NCI-H2029 treated with DMSO at 0.1 percent for 48 hours (cell line): ENCODE measurements around the gene ZNF266.

ENCODE experiments used
- DNase-seq: peaks from one replicate; lab custom pipeline; 2025; lab: John Stamatoyannopoulos, UW

ZNF266 gene

DNA sequence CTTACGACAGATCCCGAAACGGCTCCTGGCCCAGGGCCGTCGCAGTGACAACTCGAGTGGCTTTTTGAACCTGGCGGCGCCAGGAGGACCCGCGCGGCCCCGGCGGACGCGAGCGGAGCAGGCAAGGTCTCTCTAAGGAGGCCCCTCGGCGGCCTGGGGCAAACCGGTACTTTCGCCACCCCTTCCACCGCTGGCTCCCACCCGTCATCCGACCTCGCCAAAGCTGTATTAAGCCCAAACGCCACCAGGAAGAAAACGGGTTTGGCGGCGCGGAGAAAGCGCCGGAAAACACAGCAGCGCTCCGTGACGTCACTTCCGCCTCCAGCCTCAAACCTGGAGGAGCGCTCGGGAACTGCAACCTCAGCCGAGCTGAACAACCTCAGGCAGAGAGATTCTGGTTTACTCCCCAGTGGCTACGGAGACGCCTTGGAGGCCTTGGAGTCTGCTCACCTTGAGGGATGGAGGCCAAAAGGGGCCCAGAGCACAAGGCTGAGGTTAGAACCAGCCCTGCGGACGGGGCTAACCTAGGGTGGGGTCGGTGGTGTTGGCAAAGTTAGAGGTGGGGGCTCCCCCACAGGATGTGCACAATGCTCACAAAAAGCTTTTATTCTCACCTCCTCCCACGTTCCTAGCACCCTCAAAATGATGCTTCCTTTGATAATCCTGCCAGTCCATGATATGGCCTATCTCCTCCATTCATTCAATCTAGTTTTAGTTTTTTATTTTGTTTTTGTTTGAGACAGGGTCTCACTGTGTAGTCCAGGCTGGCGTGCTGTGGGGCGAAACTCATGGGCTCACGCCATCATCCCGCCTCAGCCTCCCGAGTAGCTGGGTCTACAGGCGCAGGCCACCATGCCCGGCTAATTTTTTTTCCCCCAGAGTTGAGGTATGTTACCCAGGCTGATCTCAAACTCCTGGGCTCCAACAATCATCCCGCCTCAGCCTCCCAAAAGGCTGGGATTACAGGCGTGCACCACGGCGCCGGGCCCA is at the start of gene ZNF266:
Gene ZNF266, minus strand, starts transcription at position 295 of the 990 bp plus-strand sequence. CDS start 15,484 bp downstream, outside the sequence.
- peak; percentile 70 for DNase-seq

DNA sequence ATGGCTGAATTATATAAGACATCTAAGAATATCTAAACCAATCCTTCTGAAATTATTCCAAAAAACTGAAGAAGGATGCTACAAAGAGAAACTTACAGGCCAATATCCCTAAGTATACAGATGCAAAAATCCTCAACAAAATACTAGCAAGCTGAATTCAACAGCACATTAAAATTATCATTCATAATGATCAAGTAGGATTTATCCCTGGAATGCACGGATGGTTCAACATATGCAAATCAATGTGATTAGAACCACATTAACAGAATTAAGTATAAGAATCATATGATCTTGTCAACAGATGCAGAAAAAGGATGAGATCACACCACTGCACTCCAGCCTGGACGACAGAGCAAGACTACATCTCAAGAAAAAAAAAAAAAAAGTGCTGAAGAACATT is 49.8 kb upstream of the ZNF266 start:
- DNase-seq, result no peak

DNA sequence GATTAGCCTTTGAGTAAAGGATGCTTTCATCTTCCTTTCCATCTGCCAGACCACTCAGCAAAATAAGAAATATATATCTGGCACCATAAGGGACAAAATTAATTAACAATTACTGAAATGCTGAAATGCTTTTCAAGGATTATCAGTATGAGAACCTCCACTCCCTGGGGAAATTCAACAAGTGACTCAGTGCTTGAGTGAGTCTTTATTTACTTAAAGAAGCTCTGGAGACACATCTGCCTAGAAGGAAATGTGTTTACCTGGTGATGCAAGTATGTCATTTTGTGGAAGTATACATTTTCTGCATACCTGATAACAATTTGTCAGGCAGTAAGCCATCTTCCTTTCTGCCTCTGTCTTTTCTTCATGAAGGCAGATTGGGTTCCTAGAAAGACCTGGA is 39.6 kb upstream of the ZNF266 start:
- no peak for DNase-seq

DNA sequence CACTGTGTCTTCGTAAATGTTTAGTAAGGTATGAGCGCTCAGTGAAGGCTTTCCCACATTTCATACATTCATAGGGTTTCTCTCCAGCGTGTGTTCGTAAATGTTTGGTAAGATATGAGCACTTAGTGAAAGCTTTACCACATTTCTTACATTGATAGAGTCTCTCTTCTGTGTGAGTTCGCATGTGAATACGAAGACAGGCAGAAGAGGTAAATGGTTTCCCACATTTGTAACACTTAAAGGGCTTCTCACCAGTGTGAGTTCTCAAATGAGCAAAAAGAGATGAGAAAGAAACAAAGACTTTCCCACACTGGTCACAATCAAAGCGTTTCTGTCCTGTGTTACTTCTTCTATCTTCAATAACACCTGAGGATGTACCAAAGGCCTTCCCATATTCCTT is 31.8 kb upstream of the ZNF266 start:
- DNase-seq, result no peak

DNA sequence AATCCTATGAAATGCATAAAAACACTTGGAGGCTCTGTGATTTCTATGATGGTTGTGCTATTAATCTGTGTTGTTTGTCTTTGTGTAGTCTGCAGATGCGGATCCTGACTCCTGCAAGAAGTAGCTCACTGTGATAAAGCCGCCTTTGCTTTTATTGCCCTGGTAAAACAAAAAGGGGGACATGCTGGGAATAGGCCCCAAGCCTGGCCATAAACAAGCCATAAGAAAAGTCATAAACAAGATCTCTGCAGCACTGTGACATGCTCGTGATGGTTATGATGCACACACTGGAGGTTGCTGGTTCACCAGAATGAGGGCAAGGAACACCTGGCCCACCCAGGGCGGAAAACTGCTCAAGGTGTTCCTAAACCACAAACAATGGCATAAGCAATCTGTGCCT is 26.6 kb upstream of the ZNF266 start:
- DNase-seq, result no peak

DNA sequence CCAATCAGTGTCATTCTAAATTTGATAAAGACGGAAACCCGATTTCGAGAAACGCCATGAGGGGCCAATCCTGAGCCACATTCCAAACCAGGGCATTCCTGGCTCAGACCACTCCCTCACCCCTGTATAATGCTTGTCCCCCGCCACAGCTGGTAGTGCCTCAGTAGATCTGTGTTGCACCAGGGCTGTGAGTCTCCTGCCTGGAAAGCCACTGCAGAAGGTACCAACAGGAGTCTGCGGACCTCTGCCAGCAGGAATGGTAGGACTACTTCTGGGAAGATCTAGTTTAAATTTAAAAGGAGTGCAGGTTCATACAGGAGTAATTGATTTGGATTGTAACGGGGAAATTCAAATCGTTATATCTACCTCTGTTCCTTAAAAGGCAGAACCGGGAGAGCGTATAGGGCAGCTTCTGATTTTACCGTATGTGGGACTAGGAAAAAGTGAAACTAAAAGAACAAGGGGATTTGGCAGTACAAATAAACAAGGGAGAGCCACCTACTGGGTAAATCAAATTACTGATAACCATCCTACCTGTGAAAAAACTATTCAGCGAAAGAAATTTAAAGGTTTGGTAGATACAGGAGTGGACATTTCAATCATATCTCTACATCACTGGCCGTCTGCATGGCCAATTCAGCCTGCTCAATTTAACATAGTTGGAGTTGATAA is 20.8 kb upstream of the ZNF266 start:
- no peak for DNase-seq

DNA sequence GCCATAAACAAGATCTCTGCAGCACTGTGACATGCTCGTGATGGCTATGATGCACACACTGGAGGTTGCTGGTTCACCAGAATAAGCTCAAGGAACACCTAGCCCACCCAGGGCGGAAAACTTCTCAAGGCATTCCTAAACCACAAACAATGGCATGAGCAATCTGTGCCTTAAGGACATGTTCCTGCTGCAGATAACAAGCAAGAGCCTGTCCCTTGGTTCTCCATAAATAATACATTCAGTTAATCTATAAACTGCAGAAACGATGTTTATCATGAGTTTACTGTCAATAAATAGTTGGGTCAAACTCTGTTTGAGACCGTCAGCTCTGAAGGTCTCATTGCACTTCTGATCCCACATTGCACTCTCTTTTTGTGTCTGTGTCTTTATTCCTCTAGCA is 18.6 kb upstream of the ZNF266 start:
- no peak for DNase-seq

DNA sequence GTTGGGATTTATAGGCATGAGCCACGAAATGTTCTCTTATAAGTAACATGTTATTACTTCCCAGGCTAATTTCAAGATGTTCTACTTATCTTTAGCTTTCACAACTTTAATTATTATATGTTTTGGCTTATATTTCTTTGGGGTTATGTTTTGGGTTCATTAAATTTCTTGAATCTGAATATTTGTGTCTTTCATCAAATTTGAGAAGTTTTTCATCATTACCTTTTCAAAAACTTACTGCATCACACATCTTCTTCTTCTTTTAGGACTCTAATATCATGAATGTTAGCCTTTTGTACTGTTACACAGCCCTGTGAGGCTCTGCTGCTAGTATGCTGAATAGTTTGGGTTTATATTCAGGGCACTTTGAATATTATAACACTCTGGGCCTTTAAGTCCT is 9.7 kb upstream of the ZNF266 start:
- DNase-seq, result no peak

DNA sequence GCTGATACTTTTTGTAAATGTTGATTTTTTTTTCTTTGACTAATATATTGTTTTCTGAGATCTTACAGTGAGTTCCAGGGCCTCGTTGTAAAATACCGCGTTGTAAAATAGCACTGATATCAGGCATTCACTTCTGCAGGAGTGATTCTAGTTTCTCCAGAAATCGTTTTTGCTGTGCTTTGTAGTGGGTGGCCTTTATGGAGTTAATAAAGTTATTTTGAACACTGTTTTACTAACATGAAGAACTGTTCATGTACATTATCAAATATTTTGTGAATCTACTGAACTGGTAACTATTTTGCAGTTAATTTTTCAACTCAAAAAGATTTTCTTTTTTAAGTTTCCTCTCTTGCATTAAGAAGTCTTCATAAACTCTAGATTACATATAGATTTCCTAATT is 985 bp upstream of the ZNF266 start:
- no peak for DNase-seq

DNA sequence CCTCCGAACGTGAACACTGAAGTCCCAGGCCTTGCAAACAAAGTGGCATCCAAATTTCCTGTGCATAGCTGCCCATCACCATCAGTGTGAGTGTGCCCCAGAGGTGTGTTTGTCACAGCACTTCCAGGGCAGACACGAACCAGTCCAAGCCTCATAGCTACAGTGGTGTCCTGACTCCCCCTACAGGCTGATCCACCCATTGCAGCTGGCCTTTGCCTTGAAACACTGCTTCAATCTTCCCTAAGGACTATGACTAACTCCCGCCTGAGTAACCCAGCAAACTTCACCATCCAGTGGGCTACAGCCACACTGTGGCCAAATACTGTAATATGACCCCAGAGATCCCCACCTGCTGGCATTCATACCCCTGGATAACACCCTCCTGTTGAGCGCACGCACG is 3.9 kb downstream of the ZNF266 start:
- DNase-seq, result no peak

DNA sequence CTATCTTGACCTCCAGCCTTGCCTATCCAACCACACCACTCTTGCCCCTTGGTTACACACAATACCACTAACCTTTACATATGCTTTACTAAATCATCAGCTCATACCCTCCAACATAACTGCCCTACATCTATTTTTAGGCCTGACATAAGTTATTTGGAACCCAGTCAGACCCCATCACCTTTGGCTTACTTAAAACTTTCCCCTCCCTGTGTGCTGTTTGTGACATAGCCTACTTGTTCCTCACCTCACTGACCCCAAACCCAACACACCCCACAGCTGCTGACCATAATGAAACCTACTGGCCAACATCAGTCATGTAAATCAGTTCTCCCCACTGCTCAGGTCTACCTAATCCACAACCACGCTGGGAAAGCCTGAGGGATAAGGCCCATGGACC is 4.9 kb downstream of the ZNF266 start:
- DNase-seq, result no peak

DNA sequence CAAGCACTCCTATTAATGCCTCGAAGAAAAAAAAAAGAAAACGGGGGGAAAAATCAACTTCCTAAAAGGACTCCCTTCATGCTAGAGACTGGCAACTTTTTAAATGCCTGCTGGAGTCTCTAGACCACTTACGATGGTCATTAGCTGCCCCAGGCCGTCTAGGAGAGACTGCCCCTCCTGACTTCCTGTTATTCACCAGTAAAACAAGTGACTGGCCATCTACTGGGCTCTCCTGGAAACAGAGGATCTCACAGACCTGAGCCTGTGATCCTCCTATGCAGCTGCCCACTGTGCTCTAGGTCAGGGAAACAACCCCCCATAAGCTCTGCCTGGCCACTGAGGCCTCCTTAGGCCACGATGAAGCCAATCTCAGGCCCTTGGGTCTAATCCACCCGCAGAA is 7.4 kb downstream of the ZNF266 start:
- DNase-seq, result no peak

DNA sequence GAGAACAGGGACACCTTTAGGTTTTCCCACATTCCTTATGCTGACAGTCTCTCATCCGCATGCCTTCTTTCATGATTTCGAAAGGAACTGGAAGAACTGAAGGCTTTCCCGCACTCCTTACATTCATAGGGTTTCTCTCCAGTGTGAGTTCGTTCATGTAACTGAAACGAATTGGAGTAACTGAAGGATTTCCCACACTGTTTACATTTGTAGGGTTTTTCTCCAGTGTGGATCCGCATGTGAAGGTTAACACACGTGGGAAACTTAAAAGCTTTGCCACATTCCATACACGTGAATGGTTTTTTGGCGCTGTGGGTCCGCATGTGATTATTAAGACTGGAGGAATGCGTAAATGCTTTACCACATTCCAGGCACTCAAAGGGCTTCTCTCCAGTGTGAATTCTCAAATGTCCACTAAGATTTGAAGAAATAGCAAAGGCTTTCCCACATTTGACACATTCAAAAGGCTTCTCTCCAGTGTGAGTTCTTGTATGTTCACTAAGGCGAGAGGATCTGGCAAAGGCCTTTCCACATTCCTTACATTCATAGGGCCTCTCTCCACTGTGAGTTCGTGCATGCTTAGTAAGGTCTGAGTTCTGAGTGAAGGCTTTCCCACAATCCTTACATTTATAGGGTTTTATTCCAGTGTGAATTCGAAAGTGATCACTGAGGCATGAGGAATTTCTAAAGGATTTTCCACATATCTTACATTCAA is 22.0 kb downstream of the ZNF266 start:
- DNase-seq, result no peak

DNA sequence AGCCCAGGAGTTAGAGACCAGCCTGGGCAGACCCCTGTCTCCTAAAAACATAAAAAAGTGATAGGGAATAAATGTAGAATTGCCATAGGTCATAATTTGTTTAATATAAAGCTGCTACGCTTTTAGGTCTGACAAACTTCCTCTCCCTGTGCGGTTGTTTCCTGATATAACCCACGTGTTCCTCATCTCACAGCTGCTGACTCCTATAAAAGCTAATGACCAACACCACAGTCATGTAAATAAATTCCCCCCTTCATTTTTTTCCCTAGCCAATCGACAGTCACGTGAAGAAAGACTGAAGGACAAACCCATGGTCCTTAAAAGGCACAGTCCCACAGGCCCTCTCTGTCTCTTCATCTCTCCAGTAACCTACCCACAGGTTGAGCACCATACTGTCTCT is 27.5 kb downstream of the ZNF266 start:
- no peak for DNase-seq

DNA sequence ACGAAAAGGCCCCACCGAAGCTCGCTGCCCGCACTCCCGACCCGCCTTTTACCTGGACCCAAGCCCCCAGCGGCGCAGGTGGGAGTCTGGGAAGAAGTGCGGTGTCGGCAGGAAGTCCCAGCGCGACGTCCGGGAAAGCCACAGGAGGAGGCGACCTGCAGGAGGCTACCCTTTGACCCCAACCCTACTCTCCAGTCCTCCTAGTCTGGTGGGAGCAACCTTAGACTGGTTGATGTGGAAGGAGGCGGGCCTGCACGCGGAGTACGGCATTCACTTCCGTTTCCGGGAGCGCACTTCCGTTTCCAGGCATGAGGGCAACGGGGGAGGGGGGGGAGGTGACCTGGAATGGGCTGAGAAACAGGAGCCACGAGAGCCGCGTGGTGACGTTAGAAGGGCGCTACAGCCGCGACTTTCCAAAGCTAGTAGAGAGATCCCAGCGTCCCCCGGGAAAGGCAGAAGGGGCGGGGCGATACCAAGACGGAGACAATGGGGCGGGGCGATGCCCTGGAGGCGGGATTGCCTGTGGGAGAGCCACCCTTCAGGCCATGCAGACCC is 28.5 kb downstream of the ZNF266 start:
- DNase-seq, result no peak

DNA sequence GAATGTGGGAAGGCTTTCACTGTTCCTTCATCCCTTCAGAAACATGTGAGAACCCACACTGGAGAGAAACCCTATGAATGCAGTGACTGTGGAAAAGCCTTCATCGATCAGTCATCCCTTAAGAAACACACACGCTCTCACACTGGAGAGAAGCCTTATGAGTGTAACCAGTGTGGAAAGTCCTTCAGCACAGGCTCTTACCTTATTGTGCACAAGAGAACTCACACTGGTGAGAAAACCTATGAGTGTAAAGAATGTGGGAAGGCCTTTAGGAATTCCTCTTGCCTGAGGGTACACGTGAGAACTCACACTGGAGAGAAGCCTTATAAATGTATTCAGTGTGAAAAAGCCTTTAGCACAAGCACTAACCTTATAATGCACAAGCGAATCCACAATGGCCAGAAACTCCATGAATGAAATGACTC is 54.0 kb downstream of the ZNF266 start:
- DNase-seq, result no peak

DNA sequence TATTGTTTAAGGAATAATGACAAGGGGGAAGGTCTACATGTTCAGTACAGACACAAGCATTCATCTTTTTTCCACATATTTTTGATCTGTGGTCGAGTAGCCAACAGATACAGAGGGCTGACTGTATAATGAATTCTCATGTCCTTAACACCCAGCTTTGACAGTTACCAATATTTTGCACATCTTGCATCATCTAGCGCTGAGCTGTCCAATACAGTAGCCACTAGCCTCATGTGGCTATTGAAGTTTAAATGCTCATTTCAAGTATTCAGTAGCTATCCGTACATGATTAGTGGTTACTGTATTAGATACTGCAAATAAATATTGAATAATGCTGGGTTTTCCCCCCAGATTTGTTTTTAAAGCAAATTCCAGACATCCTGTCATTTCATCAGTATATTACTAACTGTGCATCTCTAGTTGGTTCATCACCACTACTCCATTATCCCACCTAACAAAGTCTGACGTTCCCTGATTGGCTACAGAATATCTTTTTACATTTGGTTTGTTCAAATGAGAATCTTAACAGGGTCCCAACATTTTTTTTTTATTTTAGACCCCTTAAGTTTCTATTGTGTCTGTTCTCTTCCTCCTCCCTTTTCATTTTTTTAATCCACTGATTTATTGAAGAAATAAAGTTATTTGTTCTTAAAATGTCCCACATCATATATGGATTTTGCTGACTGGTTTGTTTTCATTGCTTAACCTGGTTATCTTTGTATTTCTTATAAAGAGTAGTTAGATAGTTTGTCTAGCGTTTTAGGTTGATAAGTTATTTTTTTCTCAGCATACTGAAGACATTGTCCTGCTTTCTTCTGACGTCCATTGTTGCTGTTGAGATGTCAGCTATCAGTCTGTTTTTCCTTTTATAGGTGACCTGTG is 64.4 kb downstream of the ZNF266 start:
- no peak for DNase-seq

DNA sequence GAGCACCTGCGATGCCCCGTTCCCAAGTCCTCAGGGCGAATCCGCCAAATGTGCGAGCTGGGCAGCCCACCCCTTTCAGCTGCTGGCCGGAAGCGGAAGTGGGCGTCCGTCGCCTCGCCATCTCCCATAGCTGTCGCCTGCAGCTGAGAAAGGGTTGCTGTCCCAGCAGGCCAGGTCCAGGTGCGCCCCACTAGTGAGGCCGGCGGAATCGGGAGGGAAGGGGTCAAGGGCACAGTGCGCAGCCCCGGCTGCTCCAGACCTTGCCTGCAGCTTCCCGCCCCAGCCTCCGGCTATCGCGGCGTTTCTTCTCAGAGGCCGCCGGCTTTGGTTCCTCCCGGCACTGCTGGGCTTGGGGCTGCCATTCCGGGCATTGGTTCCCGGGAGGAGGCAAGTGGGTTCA is 72.5 kb downstream of the ZNF266 start, which contains the start of gene ZNF177:
Gene ZNF177, plus strand, starts transcription at position 109 of the 400 bp plus-strand sequence. CDS start 15,299 bp downstream, outside the sequence.
- no peak for DNase-seq
